ENCODE data around the gene MEGF8.

GRCh38 chr19:42407816-42408175 lies 82.4 kb downstream of the MEGF8 start:
- TF ChIP-seq CTCF (conservative IDR thresholded peaks at IDR 0.05; ENCODE audit: low read depth, low read length) (no peak), EZH2 (IDR thresholded peaks at IDR 0.05; ENCODE audit: low read length, unreplicated experiment) (no peak), EZH2phosphoT487 (IDR thresholded peaks at IDR 0.05; ENCODE audit: borderline replicate concordance, low read length) (no peak)
